SKM-1 treated with dmso at 0.1 percent for 144 hours (cell line): ENCODE results near the gene MAP3K13.
A peak's percentile ranks its signal among the peaks of the same experiment; 100 is the strongest.
"Not testable (repeated sequence)": the region's sequence is repeated elsewhere in the genome, so short reads cannot be mapped to it uniquely, and the experiment has no call there.

Experiments
- DNase-seq: peaks from one replicate; lab custom pipeline; 2025; ENCODE audit not compliant: unreplicated experiment; lab: John Stamatoyannopoulos, UW

MAP3K13 gene

GRCh38 chr3:185340751-185341150 lies 22.2 kb upstream of the MAP3K13 start:
- no peak for DNase-seq

DNA sequence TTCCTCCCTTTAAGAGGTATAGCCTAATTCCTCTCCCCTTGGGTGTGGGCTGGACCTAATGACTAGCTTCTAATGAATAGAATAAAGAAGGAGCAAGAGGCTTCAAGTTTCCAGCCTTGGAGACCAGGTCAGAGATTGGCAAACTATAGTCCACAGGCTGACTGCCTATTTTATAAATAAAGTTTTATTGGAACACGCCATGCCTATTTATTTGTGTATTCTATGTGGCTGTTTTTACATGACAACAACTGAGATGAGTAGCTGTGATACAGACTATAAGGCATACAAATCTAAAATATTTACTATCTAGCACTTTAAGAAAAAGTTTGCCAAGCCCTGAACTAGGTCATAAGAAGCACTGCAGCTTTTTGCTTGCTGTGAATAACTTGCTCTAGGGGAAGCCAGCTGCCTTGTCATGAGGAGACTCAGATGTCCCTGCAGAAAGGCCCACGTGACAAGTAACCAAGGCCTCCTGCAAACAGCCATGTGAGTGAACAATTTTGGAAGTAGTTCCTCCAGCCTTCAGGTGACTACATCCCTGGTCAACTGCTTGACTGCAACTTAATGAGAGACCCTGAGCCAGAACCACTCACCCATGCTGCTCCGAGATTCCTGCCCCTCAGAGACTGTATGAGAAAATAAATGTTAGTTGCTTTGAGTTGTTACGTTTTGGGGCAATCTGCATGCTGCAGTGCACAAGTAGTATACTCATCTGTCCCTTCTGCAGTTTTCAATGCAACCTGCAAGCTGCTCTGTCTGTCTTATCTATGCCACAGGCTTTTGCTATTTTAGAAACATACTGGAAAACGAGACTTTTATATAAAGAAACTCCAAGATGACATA lies 21.1 kb upstream of the MAP3K13 start:
- DNase-seq = no peak

DNA sequence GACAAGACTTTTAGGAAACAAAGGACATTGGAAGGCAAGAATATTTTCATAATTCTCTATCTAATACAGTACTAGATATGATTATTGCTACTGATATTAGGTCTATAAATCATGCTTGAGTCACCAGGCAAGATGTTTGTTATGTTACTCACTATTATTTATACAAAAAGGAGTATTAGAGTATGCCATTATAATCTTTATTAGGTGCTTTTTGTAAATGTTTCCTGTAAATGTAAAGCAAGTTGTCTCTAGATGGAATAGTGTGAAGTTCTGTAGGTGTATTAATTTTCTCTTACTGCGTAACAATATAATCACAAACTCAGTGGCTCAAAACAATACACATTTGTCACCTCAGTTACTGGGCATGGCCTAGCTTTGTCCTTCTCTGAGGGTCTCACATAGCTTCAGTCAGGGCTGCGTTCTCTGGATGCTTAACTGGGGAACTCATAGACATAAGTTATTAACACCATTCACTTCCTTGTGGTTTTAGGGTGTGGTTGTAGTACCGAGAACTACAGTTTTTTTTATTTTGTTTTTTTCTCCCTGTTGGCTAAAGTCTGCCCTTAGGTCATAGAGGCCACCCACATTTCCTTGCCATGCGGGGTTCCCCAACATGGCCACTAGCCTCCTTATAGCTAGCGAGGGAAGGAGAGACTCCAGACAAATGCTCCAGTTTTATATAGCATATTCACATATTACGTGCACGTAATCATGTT lies 20.3 kb upstream of the MAP3K13 start:
- DNase-seq = no peak

- no peak for DNase-seq
Observed at GRCh38 chr3:185347399-185347798, 15.5 kb upstream of the MAP3K13 start.

DNA sequence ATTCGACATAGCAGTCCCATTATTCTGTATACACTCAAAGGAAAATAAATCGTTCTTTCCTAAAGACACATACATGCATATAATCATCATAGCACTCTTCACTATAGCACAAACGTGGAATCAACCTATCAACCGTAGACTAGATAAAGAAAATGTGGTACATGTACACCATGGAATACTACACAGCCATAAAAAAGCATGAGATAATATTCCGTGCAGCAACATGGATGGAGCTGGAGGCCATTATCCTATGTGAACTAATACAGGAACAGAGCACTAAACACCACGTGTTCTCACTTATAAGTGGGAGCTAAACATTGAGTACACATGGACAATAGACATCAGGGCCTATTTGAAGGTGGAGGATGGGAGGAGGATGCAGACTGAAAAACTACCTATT lies 12.1 kb upstream of the MAP3K13 start:
- no peak for DNase-seq

DNA sequence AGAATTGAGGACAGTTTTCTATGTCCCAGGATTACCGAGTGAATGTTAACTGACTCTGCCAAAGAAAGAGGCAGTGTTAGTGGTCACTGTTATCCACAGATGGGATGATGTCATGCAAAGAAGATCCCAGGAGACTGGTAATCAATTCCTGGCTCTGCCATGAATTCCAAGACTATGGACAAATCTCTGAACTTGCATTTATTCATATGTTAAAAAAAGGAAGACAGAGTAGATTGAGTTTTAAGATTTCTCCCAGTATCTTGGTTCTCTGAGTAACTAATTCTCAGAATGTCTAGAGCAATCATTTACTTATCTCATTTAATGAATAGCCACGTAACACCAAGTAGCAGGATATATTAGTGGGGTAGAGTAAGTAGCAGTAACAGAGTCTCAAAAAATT lies 11.5 kb upstream of the MAP3K13 start:
- no peak for DNase-seq

- DNase-seq = no peak
Observed at GRCh38 chr3:185353225-185353624, 9.7 kb upstream of the MAP3K13 start.

DNA sequence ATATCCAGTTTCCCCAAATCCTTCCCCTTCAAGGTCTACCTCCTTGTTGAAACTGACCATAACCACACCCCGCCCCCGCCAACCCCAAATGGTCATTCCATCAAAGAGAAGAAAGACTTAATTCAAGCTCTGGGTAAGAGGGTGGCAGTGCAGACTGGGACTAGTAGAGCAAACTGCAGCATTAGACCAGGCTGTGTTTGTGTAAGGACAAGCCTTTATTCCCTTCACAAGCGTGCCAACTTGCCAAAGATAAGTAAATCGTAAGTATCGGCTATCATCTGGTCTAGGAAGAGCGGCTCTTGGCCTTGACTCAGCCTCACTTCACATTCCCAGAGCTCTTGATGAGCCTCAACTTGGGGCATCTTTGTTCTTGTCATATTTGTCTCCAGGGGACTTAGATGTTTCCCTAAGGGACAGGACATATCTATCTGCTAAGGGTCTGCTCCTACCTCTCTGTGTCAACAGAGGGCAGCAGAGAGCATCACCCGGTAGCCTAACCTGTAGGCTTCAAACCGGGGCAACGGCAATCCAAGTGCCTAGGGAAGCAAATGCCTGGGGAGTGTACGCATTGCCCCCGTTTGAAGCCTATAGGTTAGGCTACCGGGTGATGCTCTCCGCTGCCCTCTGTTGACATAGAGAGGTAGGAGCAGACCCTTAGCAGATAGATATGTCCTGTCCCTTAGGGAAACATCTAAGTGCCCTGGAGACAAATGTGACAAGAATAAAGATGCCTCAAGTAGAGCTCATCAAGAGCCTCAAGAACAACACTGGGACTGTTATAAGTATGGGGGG lies 8.9 kb upstream of the MAP3K13 start:
- DNase-seq = peak; percentile 94

DNA sequence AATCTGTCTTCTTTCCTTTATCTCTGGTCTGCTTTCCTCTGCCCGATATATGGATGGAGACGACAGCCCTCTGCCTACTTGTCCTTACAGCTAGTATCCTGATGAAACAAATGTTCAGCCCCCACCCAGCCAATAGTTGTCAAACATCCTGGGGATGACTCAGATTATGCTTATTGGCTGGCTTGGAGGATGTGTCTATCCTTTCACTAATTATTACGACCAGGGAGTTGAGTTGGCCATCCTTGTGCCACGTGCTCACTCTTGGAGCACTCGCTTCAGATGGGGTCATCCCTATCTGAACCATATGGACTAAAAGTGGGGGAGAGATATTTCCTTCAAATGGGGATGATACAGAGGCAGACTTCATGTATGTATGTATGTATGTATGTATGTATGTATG lies 6.4 kb upstream of the MAP3K13 start:
- DNase-seq = no peak

GRCh38 chr3:185361920-185362319 lies 1.0 kb upstream of the MAP3K13 start:
- no peak for DNase-seq

DNA sequence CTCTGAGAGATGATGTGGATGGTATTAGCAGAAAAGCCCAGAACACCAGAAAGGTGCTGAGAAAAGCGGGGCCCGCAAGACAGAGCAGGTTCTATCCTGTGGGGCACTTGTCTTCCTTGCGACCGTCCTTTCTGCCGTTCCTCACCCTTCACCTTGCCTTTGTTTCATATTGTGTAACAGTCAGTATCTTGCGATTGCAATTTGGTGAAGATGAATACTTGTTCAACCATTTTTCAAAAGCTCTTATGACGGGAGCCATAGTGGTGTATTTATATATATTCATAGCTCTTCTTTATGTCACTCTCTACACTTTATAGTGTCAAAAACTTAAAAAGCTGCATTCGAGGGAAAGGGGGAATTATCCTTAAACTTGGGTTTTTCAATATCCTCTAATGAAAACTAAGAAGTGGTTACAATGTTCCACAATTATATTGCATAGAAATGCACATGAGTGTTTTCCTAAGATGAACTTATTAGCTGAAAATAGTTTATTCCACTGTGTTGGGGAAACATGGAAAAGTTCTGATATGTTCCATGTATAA lies 797 bp downstream of the MAP3K13 start:
- no peak for DNase-seq

GRCh38 chr3:185365291-185366073 lies 2.5 kb downstream of the MAP3K13 start:
- no peak for DNase-seq

DNA sequence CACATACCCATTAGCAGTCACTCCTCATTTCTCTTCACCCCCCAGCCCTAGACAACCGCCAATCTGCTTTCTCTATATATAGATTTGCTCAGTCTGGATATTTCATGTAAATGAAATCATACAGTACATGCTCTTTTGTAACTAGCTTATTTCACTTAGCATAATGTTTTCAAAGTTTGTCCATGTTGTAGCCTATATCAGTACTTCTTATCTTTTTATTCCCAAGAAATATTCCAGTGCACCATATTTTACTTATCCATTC lies 3.1 kb downstream of the MAP3K13 start:
- DNase-seq = no peak

DNA sequence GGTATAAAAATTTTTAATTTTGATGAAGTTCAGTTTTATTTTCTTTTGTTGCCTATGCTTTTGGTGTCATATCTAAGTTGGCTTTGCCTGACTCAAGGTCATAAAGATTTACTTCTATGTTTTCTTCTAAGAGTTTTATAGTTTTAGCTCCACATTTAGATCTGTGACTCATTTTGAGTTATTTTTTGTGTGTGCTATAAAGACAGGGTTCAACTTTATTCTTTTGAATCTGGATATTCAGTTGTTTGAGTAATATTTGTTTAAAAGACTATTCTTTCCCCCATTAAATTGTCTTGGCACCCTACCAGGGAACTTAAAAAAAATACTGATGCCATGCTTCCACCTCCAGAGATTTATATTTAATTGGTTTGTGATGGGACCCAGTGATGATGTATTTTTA lies 4.0 kb downstream of the MAP3K13 start:
- no peak for DNase-seq

DNA sequence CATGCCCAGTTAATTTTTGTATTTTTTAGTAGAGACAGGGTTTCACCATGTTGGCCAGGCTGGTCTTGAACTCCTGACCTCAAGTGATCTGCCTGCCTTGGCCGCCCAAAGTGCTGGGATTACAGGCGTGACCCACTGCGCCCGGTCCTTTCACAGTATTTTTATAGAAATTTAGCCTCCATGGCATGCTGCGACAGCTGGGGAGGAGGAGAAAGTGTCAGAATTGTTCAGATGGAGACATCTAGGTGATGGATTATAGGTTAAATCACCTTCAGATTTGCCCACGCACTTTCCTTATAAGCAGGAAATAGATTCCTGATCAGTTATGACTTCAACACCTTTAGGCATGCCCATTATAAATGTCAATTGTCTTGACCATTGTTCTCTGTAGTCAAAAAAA lies 7.4 kb downstream of the MAP3K13 start:
- not testable (repeated sequence) for DNase-seq

DNA sequence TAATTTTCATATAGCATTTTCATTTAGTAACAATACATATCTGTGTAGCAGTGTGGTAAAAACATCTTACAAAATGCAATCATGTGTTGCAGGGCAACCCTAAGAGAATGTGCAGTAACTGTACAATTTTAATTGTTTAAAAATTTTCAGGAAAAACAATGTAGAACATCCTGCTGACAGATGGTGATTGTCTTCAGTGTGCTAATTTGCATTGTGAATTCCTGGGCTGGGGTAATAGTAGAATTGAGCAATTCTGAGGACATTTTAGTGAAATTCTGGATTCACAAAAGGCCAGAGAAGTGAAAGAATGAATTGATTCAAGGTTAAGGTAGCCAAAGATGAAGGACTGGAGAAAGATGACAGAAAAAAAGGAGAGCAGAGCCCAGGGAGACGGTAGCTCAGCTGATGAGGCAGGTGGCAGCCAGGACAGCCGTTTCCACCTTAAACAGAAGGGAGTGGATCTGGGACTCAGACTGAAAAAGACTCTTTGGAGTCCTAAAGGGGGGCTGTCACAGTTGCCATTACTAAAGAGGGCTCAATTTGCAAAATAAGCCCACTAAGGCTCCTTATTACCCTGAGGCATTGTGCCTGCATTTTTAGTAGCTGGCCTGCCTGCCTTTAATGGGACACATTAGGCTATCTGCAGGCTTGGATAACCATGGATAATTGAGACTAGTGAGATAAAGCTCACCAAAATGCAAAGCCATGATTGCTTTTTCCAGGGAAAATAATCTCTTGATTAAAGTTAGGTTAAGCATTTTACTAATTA lies 8.6 kb downstream of the MAP3K13 start:
- no peak for DNase-seq

DNA sequence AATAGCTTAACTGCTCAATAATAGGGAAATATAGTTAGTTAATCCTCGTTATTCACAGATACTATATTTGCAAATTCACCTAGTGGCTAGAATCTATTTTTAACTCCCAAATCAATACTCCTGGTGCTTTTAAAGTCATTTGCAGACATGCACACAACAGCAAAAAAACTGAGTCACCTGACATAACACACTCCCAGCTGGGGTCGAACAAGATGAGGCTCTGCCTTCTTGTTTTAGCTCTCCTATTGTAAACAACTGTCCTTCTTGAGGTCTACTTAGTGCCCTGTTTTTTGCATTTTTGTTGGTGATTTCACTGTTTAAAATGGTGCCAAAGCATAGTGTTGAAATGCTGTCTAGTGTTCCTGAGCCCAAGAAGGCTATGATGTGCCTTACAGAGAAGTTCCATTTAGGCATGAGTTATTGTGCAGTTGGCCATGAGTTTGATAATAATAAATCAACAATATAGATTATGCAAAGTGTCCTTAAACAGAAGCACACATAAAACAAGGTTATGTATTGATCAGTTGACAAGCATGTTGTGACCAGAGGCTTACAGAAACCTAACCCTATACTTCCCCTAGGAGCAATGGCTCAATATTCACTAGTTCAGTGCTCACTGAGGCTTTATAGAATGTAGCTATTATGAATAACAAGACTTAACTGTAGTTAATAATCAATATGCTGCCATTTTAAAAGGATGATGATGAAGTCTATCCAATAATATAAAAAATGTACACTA lies 18.6 kb downstream of the MAP3K13 start:
- no peak for DNase-seq

DNA sequence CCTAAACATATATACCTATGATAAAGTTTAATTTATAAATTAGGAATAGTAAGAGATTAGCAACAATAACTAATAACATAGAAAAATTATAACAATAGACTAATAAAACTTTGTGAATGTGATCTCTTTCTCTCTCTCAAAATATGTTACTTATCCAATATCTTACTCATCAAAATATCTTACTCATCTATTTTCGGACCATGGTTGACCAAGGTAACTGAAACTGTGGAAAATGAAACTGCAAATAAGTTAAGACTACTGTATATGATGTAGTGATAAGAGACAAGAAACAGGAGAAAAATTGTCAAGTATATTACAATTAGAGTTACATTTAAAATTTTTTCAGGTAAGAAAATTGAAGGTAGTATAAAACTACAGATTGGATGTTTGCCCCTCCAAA lies 19.2 kb downstream of the MAP3K13 start:
- no peak for DNase-seq

DNA sequence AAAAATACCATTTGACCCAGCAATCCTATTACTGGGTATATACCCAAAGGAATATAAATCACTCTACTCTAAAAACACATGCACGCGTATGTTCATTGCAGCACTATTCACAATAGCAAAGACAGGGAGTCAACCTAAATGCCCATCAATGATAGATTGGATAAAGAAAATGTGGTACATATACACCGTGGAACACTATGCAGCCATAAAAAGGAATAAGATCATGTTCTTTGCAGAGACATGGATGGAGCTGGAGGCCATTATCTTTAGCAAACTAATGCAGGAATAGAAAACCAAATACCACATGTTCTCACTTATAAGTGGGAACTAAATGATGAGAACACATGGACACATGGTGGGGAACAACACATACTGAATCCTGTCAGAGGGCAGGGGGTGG lies 23.6 kb downstream of the MAP3K13 start:
- not testable (repeated sequence) for DNase-seq

GRCh38 chr3:185387646-185388045 lies 24.7 kb downstream of the MAP3K13 start:
- no peak for DNase-seq
